ENCODE data around the gene ANKRD27. TPM values are rescaled to one million over a fixed set of nuclear protein-coding genes. Genes with fewer than 3 reads are reported as not detected.
"Not testable (repeated sequence)": the region's sequence is repeated elsewhere in the genome, so short reads cannot be mapped to it uniquely, and the experiment has no call there.

Gene ANKRD27
- total and polyA plus RNA-seq, 12 donors: 7.6 to 24.5 (median 18.6) TPM

GRCh38 chr19:32694316-32694715, 19.3 kb upstream of the ANKRD27 start:
- H3K4me3 ChIP-seq: peak overlapping the region in 5 of 10 donors; percentile 10 to 76 (median 70)

GRCh38 chr19:32693151-32694108, 18.4 kb upstream of the ANKRD27 start:
- not testable (repeated sequence) for H3K27me3 ChIP-seq, H3K36me3 ChIP-seq, ATAC-seq, DNase-seq, H3K9me3 ChIP-seq
- WGBS, 2 donors: 91 to 93% methylated on average over 20 of the region's 20 CpGs
- H3K4me1 ChIP-seq: peaks cover 6 to 76% (median 58%) of the 10 kb centered on the region in 9 donors
- H3K4me3 ChIP-seq: peak overlapping the region; percentile 60 to 84 (median 77)
- H3K27ac ChIP-seq: peak overlapping the region in 2 of 10 donors; percentile 92
- intact Hi-C loops (cut with DNase I): loop anchor here in 2 of 10 donors (5.0 to 10.0 kb wide), 2 partner anchors 109 to 111 kb away; partner anchors contain the start of gene PDCD5 (in 2 of the 2)

More at GRCh38 chr19:32694316-32694715, 19.3 kb upstream of the ANKRD27 start:
- intact Hi-C loops (cut with DNase I): loop anchor here in 2 of 10 donors (5.0 to 10.0 kb wide), 2 partner anchors 110 to 112 kb away; partner anchors contain the start of gene PDCD5 (in 2 of the 2)
- 53 to 55% methylated on average over 2 of the region's 2 CpGs for WGBS, 2 donors
- Histone ChIP-seq H3K4me1 (peaks cover 6 to 74% (median 58%) of the 10 kb centered on the region in 9 donors), H3K36me3 (peaks cover 0 to 18% (median 2%) of the 10 kb centered on the region in 9 donors), H3K9me3 (peaks cover 0 to 12% (median 0%) of the 10 kb centered on the region in 11 donors), H3K27ac (peak overlapping the region in 1 of 10 donors; percentile 8)
- ATAC-seq, H3K27me3 ChIP-seq, DNase-seq: not testable (repeated sequence)

GRCh38 chr19:32692727-32693061, 17.7 kb upstream of the ANKRD27 start:
- Histone ChIP-seq H3K9me3 (peaks cover 0 to 4% (median 0%) of the 10 kb centered on the region in 11 donors), H3K27ac (peak overlapping the region in 9 of 10 donors; percentile 80 to 96 (median 92)), H3K36me3 (peaks cover 0 to 6% (median 0%) of the 10 kb centered on the region in 9 donors), H3K4me3 (peak overlapping the region; percentile 60 to 84 (median 77)), H3K27me3 (no peaks in the 10 kb centered on the region), H3K4me1 (peaks cover 6 to 79% (median 58%) of the 10 kb centered on the region in 9 donors)
- intact Hi-C loops (cut with DNase I): loop anchor here in 2 of 10 donors (5.0 to 10.0 kb wide), 2 partner anchors 108 to 110 kb away; partner anchors contain the start of gene PDCD5 (in 2 of the 2)
- TF ChIP-seq CTCF (IDR thresholded peaks at IDR 0.05): no peak
- ATAC-seq (peak in 1 of 8 donors; percentile 5), DNase-seq (no peak)
- 27 to 31% methylated on average over 7 of the region's 7 CpGs for WGBS, 2 donors

GRCh38 chr19:32691952-32692726, 17.2 kb upstream of the ANKRD27 start:
- Histone ChIP-seq H3K27me3 (no peaks in the 10 kb centered on the region), H3K9me3 (peaks cover 0 to 4% (median 0%) of the 10 kb centered on the region in 11 donors), H3K4me3 (peak overlapping the region; percentile 60 to 84 (median 77)), H3K4me1 (peaks cover 6 to 74% (median 57%) of the 10 kb centered on the region in 9 donors), H3K36me3 (peaks cover 0 to 5% (median 0%) of the 10 kb centered on the region in 9 donors), H3K27ac (peak overlapping the region; percentile 31 to 96 (median 92))
- 7% methylated on average over 79 to 93 of the region's 93 CpGs for WGBS, 2 donors
- DNase-seq: peak; percentile 66 to 67
- intact Hi-C loops (cut with DNase I): loop anchor here in 3 of 10 donors (2.0 to 10.0 kb wide), 4 partner anchors 15 to 110 kb away; partner anchors contain the start of genes PDCD5 (in 2 of the 3), ANKRD27 (in 1 of the 3) and RGS9BP (in 1 of the 3)
- peak in 1 of 9 donors; percentile 6 for TF ChIP-seq CTCF (IDR thresholded peaks at IDR 0.05)
- peak; percentile 70 to 88 (median 80) for ATAC-seq

Data from heart right ventricle (tissue), 16 donors.